Neural cell (in vitro differentiated cells): Measurements from ENCODE around the gene GTF2I. TPM values are rescaled to one million over a fixed set of nuclear protein-coding genes. Genes with fewer than 3 reads are reported as not detected.

Experiments
- H2AFZ ChIP-seq: fragments of 200-600, 300-800 bp; sonication (generic), shearing (Covaris generic); 2 replicates; pipeline ENCODE4 v1.6.0; 2014; ENCODE audit warnings: low read depth, mild to moderate bottlenecking, antibody characterized with exemption, low read length, moderate library complexity
- H3F3A ChIP-seq: fragments of 200-600 bp; shearing (Covaris generic); 2 replicates; pipeline ENCODE4 v1.6.1; 2016; ENCODE audit warnings: mild to moderate bottlenecking, moderate library complexity, mixed read lengths, antibody characterized with exemption, low read length; ENCODE audit not compliant: insufficient read depth, poor library complexity, severe bottlenecking
- H3K27ac ChIP-seq: fragments of 200-600, 300-800 bp; sonication (generic), shearing (Covaris generic); 2 replicates; pipeline ENCODE4 v1.5.1; 2014; ENCODE audit warnings: mild to moderate bottlenecking, low read length, moderate library complexity
- H3K27me3 ChIP-seq: fragments of 300-800, 200-600 bp; sonication (generic), shearing (Covaris generic); 2 replicates; pipeline ENCODE4 v1.6.0; 2014; ENCODE audit warnings: mild to moderate bottlenecking, low read depth, low read length, moderate library complexity; ENCODE audit not compliant: insufficient read depth
- H3K36me3 ChIP-seq: fragments of 300-800, 200-600 bp; sonication (generic), shearing (Covaris generic); 2 replicates; pipeline ENCODE4 v1.5.1; 2014; ENCODE audit warnings: mild to moderate bottlenecking, antibody characterized with exemption, low read length, moderate library complexity; ENCODE audit not compliant: insufficient read depth
- H3K4me2 ChIP-seq: fragments of 300-800, 200-600 bp; sonication (generic), shearing (Covaris generic); 2 replicates; pipeline ENCODE4 v1.6.0; 2014; ENCODE audit warnings: mild to moderate bottlenecking, low read length
- H3K4me3 ChIP-seq: fragments of 300-800, 200-600 bp; sonication (generic), shearing (Covaris generic); 2 replicates; pipeline ENCODE4 v1.5.1; 2014; ENCODE audit warnings: mild to moderate bottlenecking, low read length, moderate library complexity
- H3K79me2 ChIP-seq: fragments of 200-600 bp; shearing (Covaris generic); replicated peaks from 2 replicates; pipeline ENCODE4 v1.6.0; 2014; ENCODE audit warnings: mild to moderate bottlenecking, low read length, moderate library complexity; ENCODE audit not compliant: insufficient read depth
- H3K9ac ChIP-seq: fragments of 300-800, 200-600 bp; sonication (generic), shearing (Covaris generic); 2 replicates; pipeline ENCODE4 v1.6.1; 2016; ENCODE audit warnings: mild to moderate bottlenecking, low read length, mixed read lengths
- H3K9me2 ChIP-seq: fragments of 200-600 bp; shearing (Covaris generic); 2 replicates; pipeline ENCODE4 v1.6.1; 2016; ENCODE audit warnings: mild to moderate bottlenecking, low read length, mixed read lengths; ENCODE audit not compliant: insufficient read depth
- H3K9me3 ChIP-seq: fragments of 200-600, 300-800 bp; sonication (generic), shearing (Covaris generic); 2 replicates; pipeline ENCODE4 v1.6.1; 2016; ENCODE audit warnings: mild to moderate bottlenecking, mixed run types, low read length, moderate library complexity, mixed read lengths
- H4K20me1 ChIP-seq: fragments of 200-600 bp; shearing (Covaris generic); 2 replicates; pipeline ENCODE4 v1.6.1; 2016; ENCODE audit warnings: mild to moderate bottlenecking, mixed run types; ENCODE audit not compliant: insufficient read depth
- CTCF ChIP-seq: fragments of 450-650 bp; IDR thresholded peaks from 2 replicates; pipeline ENCODE4 v1.5.1; 2014; ENCODE audit warnings: antibody characterized with exemption, mild to moderate bottlenecking, moderate library complexity; ENCODE audit not compliant: poor library complexity, severe bottlenecking
- EP300 ChIP-seq: fragments of 450-650 bp; conservative IDR thresholded peaks from 2 replicates; pipeline ENCODE4 v1.6.1; 2014; ENCODE audit warnings: antibody characterized with exemption, mild to moderate bottlenecking, moderate library complexity; ENCODE audit not compliant: poor library complexity, severe bottlenecking
- EZH2 ChIP-seq: fragments of 200-600, 300-800 bp; shearing (Covaris generic), sonication (generic); IDR thresholded peaks from 2 replicates; pipeline ENCODE4 v1.6.1; 2014; ENCODE audit warnings: antibody characterized with exemption, low read length, borderline replicate concordance, mild to moderate bottlenecking; ENCODE audit not compliant: insufficient read depth, poor library complexity, severe bottlenecking
- MXI1 ChIP-seq: fragments of 450-650 bp; conservative IDR thresholded peaks from 2 replicates; pipeline ENCODE4 v1.6.1; 2014; ENCODE audit warnings: antibody characterized with exemption, mild to moderate bottlenecking; ENCODE audit not compliant: poor library complexity, severe bottlenecking
- POLR2AphosphoS5 ChIP-seq: IDR thresholded peaks from 2 replicates; pipeline ENCODE4 v1.6.1; 2012
- RAD21 ChIP-seq: fragments of 450-650 bp; conservative IDR thresholded peaks from 2 replicates; pipeline ENCODE4 v1.6.1; 2014; ENCODE audit warnings: antibody characterized with exemption, mild to moderate bottlenecking, moderate library complexity
- REST ChIP-seq: IDR thresholded peaks from 2 replicates; pipeline ENCODE4 v1.6.1; 2012; ENCODE audit warnings: borderline replicate concordance
- SMC3 ChIP-seq: fragments of 450-650 bp; conservative IDR thresholded peaks from 2 replicates; pipeline ENCODE4 v1.6.1; 2014; ENCODE audit warnings: antibody characterized with exemption, mild to moderate bottlenecking, moderate library complexity; ENCODE audit not compliant: poor library complexity
- TAF1 ChIP-seq: IDR thresholded peaks from 2 replicates; pipeline ENCODE4 v1.6.1; 2012; ENCODE audit warnings: low read depth
- polyA plus RNA-seq: library from polyadenylated mRNA; depleted of rRNA; stranded (reverse); fragments of >200 nt; gene quantifications from 2 replicates; pipeline ENCODE4 v1.2.3, GENCODE V29; 2014

GTF2I gene
- polyA plus RNA-seq, 1 donor from 2014 or later: 274 TPM

GRCh38 chr7:74684473-74684872 is 27.0 kb downstream of the GTF2I start:
- Histone ChIP-seq H2AFZ (no peak overlapping the region), H3K27me3 (no peaks in the 10 kb centered on the region), H3K27ac (no peak overlapping the region), H3K79me2 (peaks cover 89% of the 10 kb centered on the region), H3K36me3 (no peaks in the 10 kb centered on the region), H4K20me1 (peaks cover 5% of the 10 kb centered on the region), H3K4me2 (no peak overlapping the region), H3K9ac (no peak overlapping the region), H3K9me2 (no peaks in the 10 kb centered on the region), H3F3A (peaks cover 7% of the 10 kb centered on the region), H3K9me3 (no peaks in the 10 kb centered on the region), H3K4me3 (no peak overlapping the region)
- TF ChIP-seq SMC3 (no peak), EP300 (no peak), TAF1 (no peak), MXI1 (no peak), CTCF (no peak), RAD21 (no peak), EZH2 (no peak), REST (no peak), POLR2AphosphoS5 (no peak)

GRCh38 chr7:74684921-74685320 is 27.4 kb downstream of the GTF2I start:
- no peak overlapping the region for H3K4me3 ChIP-seq
- H3K27ac ChIP-seq: no peak overlapping the region
- no peak overlapping the region for H3K9ac ChIP-seq
- H3K36me3 ChIP-seq: no peaks in the 10 kb centered on the region
- no peaks in the 10 kb centered on the region for H3K9me3 ChIP-seq
- H3K79me2 ChIP-seq: peaks cover 90% of the 10 kb centered on the region
- no peak overlapping the region for H3K4me2 ChIP-seq
- no peaks in the 10 kb centered on the region for H3K27me3 ChIP-seq
- H3F3A ChIP-seq: peaks cover 7% of the 10 kb centered on the region
- TF ChIP-seq CTCF (no peak), TAF1 (no peak), EP300 (no peak), POLR2AphosphoS5 (no peak), RAD21 (no peak), MXI1 (no peak), SMC3 (no peak), EZH2 (no peak), REST (no peak)
- no peaks in the 10 kb centered on the region for H3K9me2 ChIP-seq
- H2AFZ ChIP-seq: no peak overlapping the region
- peaks cover 5% of the 10 kb centered on the region for H4K20me1 ChIP-seq
